Measurements from ENCODE around the gene ZNF583.

- TF ChIP-seq YY1 (IDR thresholded peaks at IDR 0.05; ENCODE audit: insufficient read depth, insufficient read length) (no peak), SUZ12 (IDR thresholded peaks at IDR 0.05; ENCODE audit: extremely low read depth, insufficient read depth, insufficient read length) (no peak)
Measured at GRCh38 chr19:56360841-56361240, 43.3 kb upstream of the ZNF583 start.
